HG03460 (cell line): ENCODE measurements around the gene TMEM161A.
"Not testable (repeated sequence)": the region's sequence is repeated elsewhere in the genome, so short reads cannot be mapped to it uniquely, and the experiment has no call there.

Experiments used
- ATAC-seq: cut with Tn5 transposase; IDR thresholded peaks from one replicate; pipeline ENCODE4 v1.9.1; 2021; ENCODE audit not compliant: unreplicated experiment

The TMEM161A gene

GRCh38 chr19:19122902-19123301 is 15.4 kb downstream of the TMEM161A start:
- no peak for ATAC-seq

DNA sequence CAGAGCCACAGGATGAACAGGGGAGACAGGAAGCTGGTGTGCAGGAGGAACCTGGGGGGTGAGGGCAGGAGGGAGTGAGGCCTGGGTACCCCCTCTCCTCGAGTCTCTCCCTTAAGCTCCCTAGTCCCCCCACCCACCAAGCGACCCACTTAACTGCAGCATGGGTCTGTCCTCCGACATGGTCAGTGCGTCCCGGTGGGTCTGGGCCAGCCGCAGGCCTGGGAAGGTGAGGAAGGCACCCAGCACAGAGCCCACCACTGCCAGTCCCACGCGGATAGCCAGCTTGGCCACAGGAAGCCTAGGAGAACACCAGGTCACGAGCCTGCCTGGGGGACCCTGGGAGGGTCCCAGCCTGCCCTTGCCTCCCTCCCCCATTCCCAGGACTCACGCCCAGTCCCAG is 16.9 kb downstream of the TMEM161A start:
- ATAC-seq: no peak

DNA sequence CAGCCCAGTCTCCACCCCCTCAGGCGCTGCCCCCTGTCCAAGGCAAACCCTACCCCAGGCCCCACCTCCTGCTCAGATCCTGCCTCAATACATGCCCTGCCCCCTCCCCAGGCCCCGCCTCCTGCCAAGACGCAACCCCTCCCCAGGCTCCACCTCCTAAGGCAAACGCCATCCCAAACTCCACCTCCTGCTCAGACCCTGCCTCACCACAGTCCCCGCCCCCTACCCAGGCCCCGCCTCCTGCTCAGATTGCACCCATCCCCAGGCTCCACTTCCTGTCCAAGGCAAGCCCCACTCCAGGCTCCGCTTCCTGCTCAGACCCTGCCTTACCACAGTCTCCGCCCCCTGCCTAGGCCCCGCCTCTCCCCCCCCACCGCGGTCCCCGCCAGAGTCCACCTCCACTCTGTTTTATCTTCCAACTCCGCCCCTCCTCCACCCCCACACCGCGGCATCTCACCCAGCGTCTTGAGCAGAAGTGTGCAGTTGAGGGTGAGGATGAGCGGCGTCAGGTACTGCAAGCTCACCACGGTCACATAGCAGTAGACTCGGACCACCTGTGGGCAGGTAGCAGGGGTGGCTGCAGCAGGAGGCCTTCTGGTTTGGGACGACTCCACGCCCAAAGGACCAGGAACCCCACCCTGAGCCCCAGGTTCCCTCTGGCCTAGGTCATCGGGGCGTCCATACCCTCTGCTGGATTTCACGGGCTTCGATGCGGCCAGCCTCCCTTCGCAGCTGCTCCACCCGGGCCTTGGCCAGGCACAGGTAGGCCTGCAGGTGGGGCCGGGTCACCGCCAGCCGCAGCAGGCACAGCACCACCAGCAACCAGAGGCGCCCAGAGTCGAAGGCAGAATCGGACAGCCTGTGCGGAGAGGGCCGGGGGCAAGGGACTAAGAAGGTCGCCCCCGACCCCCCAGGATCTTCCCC is 17.7 kb downstream of the TMEM161A start:
- no peak for ATAC-seq

DNA sequence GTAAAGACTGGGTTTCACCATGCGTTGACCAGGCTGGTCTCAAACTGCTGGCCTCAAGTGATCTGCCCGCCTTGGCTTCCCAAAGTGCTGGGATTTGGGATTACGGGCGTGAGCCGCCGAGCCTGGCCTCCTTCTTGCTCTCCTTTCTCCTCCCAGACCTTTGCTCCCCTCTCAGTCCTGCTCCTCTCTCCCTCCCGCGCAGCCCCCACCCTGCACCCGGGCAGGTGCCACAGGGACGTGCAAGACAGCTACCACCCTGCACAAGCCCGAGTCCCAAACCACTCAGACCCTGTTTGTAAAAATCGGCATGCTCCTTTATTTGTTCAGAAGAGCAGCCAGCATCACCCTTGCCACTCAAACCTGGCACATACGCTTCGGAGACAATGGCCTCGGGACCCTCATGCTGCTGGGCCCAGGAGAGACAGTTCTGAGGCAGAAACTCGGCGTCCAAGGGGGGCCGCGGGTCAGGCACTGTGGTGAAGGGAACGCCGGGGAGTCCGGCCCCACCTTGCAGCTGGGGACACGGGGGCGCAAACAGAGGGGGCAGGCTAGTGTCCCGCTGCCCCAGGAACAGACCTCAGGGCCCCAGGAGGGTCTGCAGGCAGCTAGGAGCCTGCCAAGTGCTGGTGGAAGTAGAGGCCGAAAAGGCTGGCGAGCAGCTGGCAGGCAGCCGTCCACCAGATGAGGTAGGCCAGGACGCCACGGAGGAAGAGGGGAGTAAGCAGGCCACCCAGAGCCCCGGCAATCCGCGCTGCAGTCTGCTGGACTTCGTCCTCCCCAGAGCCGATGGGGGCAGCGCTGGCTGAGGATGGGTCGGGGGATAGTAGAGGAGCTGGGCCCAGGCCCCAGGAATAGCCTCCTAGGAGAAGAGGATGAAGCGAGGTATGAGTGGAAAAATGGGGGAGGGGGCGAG is 18.7 kb downstream of the TMEM161A start:
- ATAC-seq: no peak

DNA sequence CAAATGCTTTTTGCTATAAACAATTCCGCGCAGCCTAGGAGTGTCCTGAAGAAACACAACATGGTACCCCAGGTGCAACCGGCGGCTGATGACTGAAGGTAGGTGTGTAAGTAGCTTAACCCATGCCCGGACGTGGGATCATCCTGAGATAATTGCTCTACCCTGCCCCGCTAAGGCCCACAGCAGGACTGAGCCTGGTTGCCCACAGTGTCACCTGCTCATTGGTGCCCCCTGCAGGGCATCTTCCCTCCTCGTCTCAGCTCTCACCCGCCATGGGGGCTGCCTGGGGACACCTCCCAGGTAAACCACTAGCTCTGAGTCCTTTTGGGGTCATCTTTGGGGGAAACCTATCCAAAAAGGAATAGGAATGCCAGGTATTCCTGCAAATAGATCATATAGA is 22.3 kb downstream of the TMEM161A start:
- no peak for ATAC-seq

GRCh38 chr19:19113040-19113626 is 25.1 kb downstream of the TMEM161A start:
- ATAC-seq: no peak

DNA sequence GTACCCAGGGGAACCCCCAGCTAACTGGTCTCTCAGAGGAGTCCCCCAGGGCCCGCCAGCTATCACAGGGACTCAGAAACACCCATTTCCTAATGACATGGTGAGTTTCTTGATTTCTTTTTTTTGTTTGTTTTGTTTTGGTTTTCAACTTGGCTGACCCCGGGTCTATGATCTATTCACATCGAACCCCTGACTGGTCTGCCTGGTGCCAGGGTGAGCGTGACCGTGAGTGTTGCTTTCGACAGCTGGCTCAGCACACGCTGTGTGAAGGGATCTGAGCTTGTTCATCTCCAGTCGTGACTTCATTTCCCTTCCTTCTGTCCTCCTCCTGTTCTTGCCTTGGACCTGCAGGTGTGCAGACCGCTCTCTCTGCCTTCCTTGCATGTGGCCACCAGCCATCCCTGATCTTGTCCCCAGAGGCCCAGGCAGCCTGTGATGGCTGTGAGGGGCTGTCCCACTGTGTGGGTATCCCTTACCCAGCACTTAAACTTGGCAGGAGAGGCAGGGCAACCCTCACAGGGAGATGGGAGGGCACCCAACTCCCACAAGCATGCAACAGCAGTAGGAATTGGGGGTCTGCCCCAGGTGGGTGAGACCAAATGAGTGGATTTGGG is 26.2 kb downstream of the TMEM161A start:
- ATAC-seq: no peak

DNA sequence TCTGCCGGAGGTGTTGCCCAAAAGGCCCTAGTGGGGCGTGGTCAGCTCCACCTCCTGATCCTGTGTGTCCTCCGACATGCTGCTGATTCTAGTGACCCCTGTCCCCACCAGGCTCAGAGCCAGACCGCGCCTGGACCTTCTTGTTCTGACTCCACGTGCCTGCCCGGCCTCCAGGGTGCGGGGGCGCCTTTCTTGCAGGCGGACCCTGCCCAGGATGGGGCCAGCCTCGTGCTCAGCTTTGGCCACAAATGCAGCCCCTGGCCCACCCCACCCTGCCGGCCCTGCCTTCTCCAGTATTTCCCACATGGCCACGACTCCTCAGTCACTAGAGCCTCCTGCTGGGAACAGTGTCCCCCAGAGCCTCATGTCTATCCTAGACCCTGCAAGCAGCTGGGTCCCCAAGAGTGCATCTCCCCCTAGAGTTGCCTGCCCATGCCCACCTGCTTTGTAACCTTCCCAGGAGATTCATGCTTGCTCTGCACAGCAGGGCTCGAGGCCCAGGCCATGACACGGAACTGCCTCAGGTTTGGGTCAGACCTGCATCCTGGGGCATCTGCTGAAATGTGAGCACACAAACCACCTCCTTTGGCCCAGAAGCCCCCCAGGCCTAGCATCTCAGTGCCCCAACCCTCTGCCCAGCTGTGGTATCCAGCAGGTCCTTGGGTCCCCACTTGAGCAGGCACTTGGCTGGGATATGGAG is 27.0 kb downstream of the TMEM161A start:
- ATAC-seq: no peak

GRCh38 chr19:19110410-19111135 is 27.7 kb downstream of the TMEM161A start:
- ATAC-seq: no peak

- ATAC-seq: no peak
Measured at GRCh38 chr19:19109601-19110000, 28.7 kb downstream of the TMEM161A start.

- ATAC-seq: no peak
Measured at GRCh38 chr19:19107654-19108053, 30.6 kb downstream of the TMEM161A start.

- not testable (repeated sequence) for ATAC-seq
Measured at GRCh38 chr19:19106938-19107337, 31.3 kb downstream of the TMEM161A start.

DNA sequence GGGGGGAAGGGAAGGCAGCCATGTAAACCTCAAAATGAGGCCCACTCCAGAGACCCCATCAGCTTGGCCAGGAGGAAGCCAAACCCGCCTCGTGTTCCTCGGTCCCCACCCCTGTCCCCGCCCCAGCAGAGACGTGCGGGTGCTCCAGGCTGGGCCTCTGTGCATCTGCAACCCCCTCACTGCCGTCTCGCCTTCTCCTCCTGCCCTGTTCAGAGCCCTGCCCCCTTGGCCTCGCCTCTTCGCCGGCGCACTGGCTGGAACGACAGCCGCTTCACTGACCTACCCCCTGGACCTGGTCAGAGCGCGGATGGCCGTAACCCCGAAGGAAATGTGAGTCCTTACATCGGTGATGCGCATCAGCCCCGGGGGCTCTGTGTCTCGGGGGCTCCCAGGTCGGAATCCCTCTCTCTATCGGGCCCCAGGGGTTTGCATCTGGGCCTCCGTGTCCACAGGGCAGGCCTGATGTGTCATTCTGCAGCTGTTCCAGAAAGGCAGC is 32.2 kb downstream of the TMEM161A start:
- no peak for ATAC-seq

GRCh38 chr19:19105365-19106055 is 32.8 kb downstream of the TMEM161A start:
- no peak for ATAC-seq

GRCh38 chr19:19103167-19103566 is 35.1 kb downstream of the TMEM161A start:
- no peak for ATAC-seq

- not testable (repeated sequence) for ATAC-seq
Measured at GRCh38 chr19:19102566-19102965, 35.7 kb downstream of the TMEM161A start.

GRCh38 chr19:19101540-19101939 is 36.7 kb downstream of the TMEM161A start:
- no peak for ATAC-seq

DNA sequence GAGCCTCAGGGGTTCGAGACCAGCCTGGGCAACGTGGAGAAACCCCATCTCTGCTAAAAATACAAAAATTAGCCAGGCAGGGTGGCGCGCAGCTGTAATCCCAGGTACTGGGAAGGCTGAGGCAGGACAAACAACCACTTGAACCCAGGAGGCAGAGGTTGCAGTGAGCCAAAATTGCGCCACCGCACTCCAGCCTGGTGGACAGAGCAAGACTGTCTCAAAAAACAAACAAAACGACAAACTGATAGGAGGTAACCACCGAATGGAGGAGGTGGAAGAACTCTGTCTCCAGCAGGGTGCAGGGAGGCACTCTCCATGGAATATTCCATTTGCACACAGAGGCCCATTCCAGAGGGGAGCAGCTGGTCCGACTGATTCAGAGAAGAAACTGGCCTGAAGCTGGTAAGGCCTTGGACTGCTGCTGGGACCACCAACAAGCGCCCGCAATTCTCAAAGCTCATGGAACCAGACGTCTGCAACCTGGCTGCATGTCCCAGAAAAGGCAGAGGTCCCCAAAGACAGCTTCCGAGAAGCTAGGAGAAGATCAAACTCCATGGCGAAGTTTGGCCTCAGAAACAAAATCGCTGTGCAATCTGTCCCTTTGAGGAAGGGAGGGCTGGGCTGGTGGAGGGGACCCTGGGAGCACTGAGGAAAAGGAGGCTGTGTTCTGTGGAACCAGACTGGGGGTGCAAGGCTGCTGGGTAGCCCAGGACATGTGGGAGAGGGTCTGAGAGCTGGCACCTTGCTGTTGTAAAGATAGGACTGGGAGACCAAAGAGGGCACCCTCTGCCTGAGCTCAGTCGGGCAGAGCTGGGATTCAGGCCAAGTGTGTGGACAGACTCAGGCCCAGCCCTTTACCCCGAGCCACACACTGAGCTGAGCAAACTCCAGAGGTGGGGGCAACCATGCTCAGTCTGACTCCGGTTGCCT is 39.3 kb downstream of the TMEM161A start:
- no peak for ATAC-seq
